SU-DHL-6 (cell line): ENCODE results near the gene GATAD2A.

Experiments
- H2AFZ ChIP-seq: fragments of 200-600 bp; sonication (generic); 2 replicates; pipeline ENCODE4 v1.6.1; 2014; ENCODE audit warnings: low read depth, mild to moderate bottlenecking, moderate library complexity, mixed read lengths, antibody characterized with exemption, low read length; ENCODE audit not compliant: severe bottlenecking
- H3F3A ChIP-seq: fragments of 200-600 bp; shearing (Covaris generic); 2 replicates; pipeline ENCODE4 v1.6.0; 2016; ENCODE audit warnings: antibody characterized with exemption, mild to moderate bottlenecking; ENCODE audit not compliant: insufficient read depth
- H3K27ac ChIP-seq: fragments of 200-600 bp; sonication (generic); 2 replicates; pipeline ENCODE4 v1.5.1; 2016; ENCODE audit warnings: low read depth, mild to moderate bottlenecking, low read length, moderate library complexity, mixed read lengths
- H3K27me3 ChIP-seq: fragments of 200-600 bp; sonication (generic), shearing (Covaris generic); 2 replicates; pipeline ENCODE4 v1.6.0; 2014; ENCODE audit warnings: mild to moderate bottlenecking, low read length
- H3K36me3 ChIP-seq: fragments of 200-600 bp; sonication (generic); 2 replicates; pipeline ENCODE4 v1.6.1; 2014; ENCODE audit warnings: mild to moderate bottlenecking, low read length, mixed read lengths
- H3K4me2 ChIP-seq: fragments of 300-600, 200-600 bp; shearing (Covaris generic), sonication (generic); 2 replicates; pipeline ENCODE4 v1.6.0; 2014; ENCODE audit warnings: low read length, low read depth, mild to moderate bottlenecking; ENCODE audit not compliant: poor library complexity, severe bottlenecking
- H3K4me3 ChIP-seq: fragments of 200-600 bp; sonication (generic); 2 replicates; pipeline ENCODE4 v1.5.1; 2014; ENCODE audit warnings: antibody characterized with exemption, low read length, mild to moderate bottlenecking, mixed read lengths; ENCODE audit not compliant: insufficient read depth, poor library complexity, severe bottlenecking
- H3K79me2 ChIP-seq: fragments of 200-600 bp; sonication (generic); 2 replicates; pipeline ENCODE4 v1.6.1; 2014; ENCODE audit warnings: mild to moderate bottlenecking, low read length, moderate library complexity; ENCODE audit not compliant: insufficient read depth
- H3K9ac ChIP-seq: fragments of 200-600 bp; sonication (generic); 2 replicates; pipeline ENCODE4 v1.7.0; 2014; ENCODE audit warnings: mild to moderate bottlenecking, low read length
- H3K9me2 ChIP-seq: fragments of 200-600 bp; sonication (generic); replicated peaks from 2 replicates; pipeline ENCODE4 v1.6.1; 2014; ENCODE audit warnings: low read length; ENCODE audit not compliant: insufficient read depth
- H3K9me3 ChIP-seq: fragments of 200-600 bp; sonication (generic); 2 replicates; pipeline ENCODE4 v1.6.1; 2014; ENCODE audit warnings: low read length, mixed read lengths; ENCODE audit not compliant: insufficient read depth
- H4K20me1 ChIP-seq: fragments of 200-600 bp; sonication (generic); 2 replicates; pipeline ENCODE4 v1.6.1; 2014; ENCODE audit warnings: low read depth, mild to moderate bottlenecking, antibody characterized with exemption, low read length, moderate library complexity, mixed read lengths
- CTCF ChIP-seq: fragments of 200-600 bp; sonication (generic); IDR thresholded peaks from one replicate; pipeline ENCODE4 v1.5.1; 2017; ENCODE audit warnings: antibody characterized with exemption, mild to moderate bottlenecking, low read length, moderate library complexity; ENCODE audit not compliant: insufficient read depth, poor library complexity, severe bottlenecking
- EZH2phosphoT487 ChIP-seq: fragments of 200-600 bp; sonication (generic), shearing (Covaris generic); conservative IDR thresholded peaks from 2 replicates; pipeline ENCODE4 v1.6.1; 2018; ENCODE audit warnings: mild to moderate bottlenecking, antibody characterized with exemption, low read length, moderate library complexity, mixed read lengths

GATAD2A gene

GRCh38 chr19:19466201-19466600 lies 60.7 kb downstream of the GATAD2A start:
- Histone ChIP-seq H3K36me3 (peaks cover 42% of the 10 kb centered on the region), H3K9me3 (peaks cover 21% of the 10 kb centered on the region; the same call in 1 of the 2 replicates), H2AFZ (no peak overlapping the region), H3F3A (no peaks in the 10 kb centered on the region), H3K27ac (no peak overlapping the region), H3K4me2 (no peak overlapping the region), H3K4me3 (no peak overlapping the region), H3K9ac (no peak overlapping the region), H3K9me2 (no peaks in the 10 kb centered on the region), H3K79me2 (peaks cover 80% of the 10 kb centered on the region), H4K20me1 (no peaks in the 10 kb centered on the region), H3K27me3 (no peaks in the 10 kb centered on the region)
- TF ChIP-seq EZH2phosphoT487 (no peak), CTCF (no peak)

- Histone ChIP-seq H4K20me1 (no peaks in the 10 kb centered on the region), H3K27me3 (no peaks in the 10 kb centered on the region), H3K4me2 (no peak overlapping the region), H3K9ac (no peak overlapping the region), H3K79me2 (peaks cover 80% of the 10 kb centered on the region), H3K9me2 (no peaks in the 10 kb centered on the region), H3K27ac (no peak overlapping the region), H3F3A (no peaks in the 10 kb centered on the region), H2AFZ (no peak overlapping the region), H3K4me3 (no peak overlapping the region), H3K9me3 (peaks cover 21% of the 10 kb centered on the region; the same call in 1 of the 2 replicates), H3K36me3 (peaks cover 42% of the 10 kb centered on the region)
- TF ChIP-seq CTCF: no peak
- TF ChIP-seq EZH2phosphoT487: no peak
These were observed 63.1 kb downstream of the GATAD2A start for GRCh38 chr19:19468424-19469050.

GRCh38 chr19:19470579-19470978 lies 65.1 kb downstream of the GATAD2A start:
- Histone ChIP-seq H3K36me3 (peaks cover 32% of the 10 kb centered on the region), H3K79me2 (peaks cover 80% of the 10 kb centered on the region), H3K9me2 (no peaks in the 10 kb centered on the region), H3K27ac (no peak overlapping the region), H3K9ac (no peak overlapping the region), H3F3A (no peaks in the 10 kb centered on the region), H3K27me3 (no peaks in the 10 kb centered on the region), H3K4me3 (no peak overlapping the region), H2AFZ (no peak overlapping the region), H3K4me2 (no peak overlapping the region), H3K9me3 (peaks cover 21% of the 10 kb centered on the region; the same call in 1 of the 2 replicates), H4K20me1 (no peaks in the 10 kb centered on the region; the same call in 1 of the 2 replicates)
- no peak for TF ChIP-seq CTCF
- no peak for TF ChIP-seq EZH2phosphoT487
